NT2/D1 (cell line): ENCODE results near the gene AP1S1.
A peak's percentile ranks its signal among the peaks of the same experiment; 100 is the strongest.
"Not testable (repeated sequence)": the region's sequence is repeated elsewhere in the genome, so short reads cannot be mapped to it uniquely, and the experiment has no call there.

ENCODE experiments used
- DNase-seq: peaks from one replicate; pipeline ENCODE4 v3.0.0-alpha.2; 2011; ENCODE audit warnings: low read depth, low spot score
- H3K27me3 ChIP-seq: 2 replicates; pipeline ENCODE4 v1.6.0; 2011; ENCODE audit warnings: mild to moderate bottlenecking; ENCODE audit not compliant: insufficient read length, insufficient read depth
- H3K36me3 ChIP-seq: 2 replicates; pipeline ENCODE4 v1.6.1; 2011; ENCODE audit warnings: mild to moderate bottlenecking, low read length, mixed read lengths; ENCODE audit not compliant: insufficient read depth, insufficient read length
- H3K4me1 ChIP-seq: 2 replicates; pipeline ENCODE4 v1.5.1; 2011; ENCODE audit not compliant: insufficient read depth, insufficient read length
- H3K4me3 ChIP-seq: 2 replicates; pipeline ENCODE4 v1.5.1; 2011; ENCODE audit warnings: low read depth; ENCODE audit not compliant: insufficient read length
- H3K9ac ChIP-seq: 2 replicates; pipeline ENCODE4 v1.6.0; 2011; ENCODE audit warnings: low read depth; ENCODE audit not compliant: insufficient read length
- H3K9me3 ChIP-seq: 2 replicates; pipeline ENCODE4 v1.5.1; 2011; ENCODE audit warnings: mild to moderate bottlenecking, low read length; ENCODE audit not compliant: insufficient read depth
- SUZ12 ChIP-seq: IDR thresholded peaks from 2 replicates; pipeline ENCODE4 v1.6.1; 2011; ENCODE audit not compliant: insufficient read length, insufficient read depth; ENCODE audit errors: extremely low read depth
- YY1 ChIP-seq: IDR thresholded peaks from 2 replicates; pipeline ENCODE4 v1.6.1; 2011; ENCODE audit not compliant: insufficient read length, insufficient read depth
- ZNF274 ChIP-seq: IDR thresholded peaks from 2 replicates; pipeline ENCODE4 v1.6.1; 2011; ENCODE audit warnings: mild to moderate bottlenecking, low read depth, low read length

AP1S1 gene

DNA sequence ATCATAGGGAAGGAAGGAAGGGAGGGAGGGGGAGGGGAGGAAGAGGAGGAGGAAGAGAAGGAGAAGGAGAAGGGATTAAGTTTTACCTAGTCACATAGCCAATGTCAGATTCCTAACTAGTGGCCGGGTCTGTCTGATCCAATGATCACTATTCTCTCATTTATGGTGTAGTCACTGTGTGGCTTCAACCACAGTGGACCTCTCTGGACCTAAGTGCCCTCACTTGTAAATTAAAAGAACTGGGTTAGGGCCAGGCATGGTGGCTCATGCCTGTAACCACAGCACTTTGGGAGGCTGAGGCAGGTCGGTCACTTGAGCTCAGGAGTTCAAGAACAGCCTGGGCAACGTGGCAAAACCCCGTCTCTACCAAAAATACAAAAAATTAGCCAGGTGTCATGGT lies 34.0 kb upstream of the AP1S1 start:
- Histone ChIP-seq H3K9me3 (no peaks in the 10 kb centered on the region), H3K27me3 (no peaks in the 10 kb centered on the region), H3K4me3 (no peak overlapping the region), H3K36me3 (no peaks in the 10 kb centered on the region), H3K9ac (no peak overlapping the region), H3K4me1 (peaks cover 11% of the 10 kb centered on the region)
- TF ChIP-seq SUZ12, result no peak
- TF ChIP-seq YY1, result no peak
- DNase-seq, result no peak

DNA sequence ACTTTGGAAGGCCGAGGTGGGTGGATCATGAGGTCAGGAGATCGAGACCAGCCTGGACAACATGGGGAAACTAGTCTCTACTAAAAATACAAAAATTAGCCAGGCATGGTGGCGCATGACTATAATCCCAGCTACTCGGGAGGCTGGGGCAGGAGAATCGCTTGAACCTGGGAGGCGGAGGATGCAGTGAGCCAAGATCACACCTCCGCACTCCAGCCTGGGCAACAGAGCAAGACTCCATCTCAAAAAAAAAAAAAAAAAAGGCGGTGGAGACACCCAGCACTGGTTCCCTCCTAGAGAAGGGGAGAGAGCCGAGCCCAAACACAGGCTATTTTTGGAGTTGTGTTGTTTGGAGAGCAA lies 32.7 kb upstream of the AP1S1 start:
- H3K4me1 ChIP-seq, result peaks cover 17% of the 10 kb centered on the region

DNA sequence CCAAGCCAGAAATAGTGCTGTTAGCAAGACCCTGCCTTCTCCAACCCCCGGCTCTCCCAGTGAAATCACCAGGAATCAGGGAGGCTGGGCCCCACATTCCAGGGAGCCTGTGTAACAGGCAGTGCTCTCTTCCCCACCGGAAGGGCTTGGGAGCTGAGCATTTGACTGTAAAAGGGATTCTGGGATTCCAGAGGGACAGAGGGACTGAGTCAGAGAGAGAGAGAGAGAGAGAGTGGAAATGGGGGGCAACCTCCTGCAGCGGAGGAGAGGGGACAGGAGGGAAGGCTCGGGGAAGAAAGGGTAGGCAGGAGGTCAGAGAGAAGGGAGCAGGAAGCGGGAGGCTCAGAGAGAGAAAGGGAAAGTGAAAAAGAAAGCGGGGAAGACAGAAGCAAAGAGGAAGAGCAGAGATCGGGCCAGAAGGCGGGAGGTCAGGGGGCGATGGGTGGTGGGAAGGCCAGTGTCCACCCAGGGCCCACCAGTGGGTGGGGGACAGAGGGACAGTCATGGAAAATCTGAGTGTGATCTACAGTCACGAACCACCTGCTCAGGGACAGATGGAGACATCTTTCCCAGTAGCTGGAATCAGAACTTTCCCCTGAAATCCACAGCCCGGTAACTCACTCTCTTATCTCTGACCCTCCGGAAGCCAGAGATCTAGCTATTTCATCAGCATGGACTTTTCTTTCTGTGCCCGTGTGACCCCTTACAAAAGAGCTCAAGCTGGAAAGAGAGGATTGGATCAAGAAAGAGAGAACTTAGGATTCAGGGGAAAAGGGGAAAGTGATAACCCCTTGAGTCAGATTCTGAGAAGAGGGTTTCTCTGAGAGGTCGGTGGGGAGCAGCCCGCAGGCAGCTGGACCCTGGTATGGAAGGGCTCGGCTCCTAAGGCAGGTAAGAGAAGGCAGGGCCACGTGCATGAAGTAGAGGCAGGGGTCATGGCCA lies 32.0 kb upstream of the AP1S1 start:
- H3K4me1 ChIP-seq, result peaks cover 13% of the 10 kb centered on the region
- peaks cover 3% of the 10 kb centered on the region for H3K36me3 ChIP-seq
- TF ChIP-seq ZNF274 (no peak), YY1 (no peak), SUZ12 (no peak)
- H3K9me3 ChIP-seq, result no peaks in the 10 kb centered on the region
- peak overlapping the region; percentile 51 for H3K9ac ChIP-seq
- DNase-seq, result peak; percentile 91
- H3K27me3 ChIP-seq, result no peaks in the 10 kb centered on the region
- no peak overlapping the region for H3K4me3 ChIP-seq

More for the DNA sequence above, 32.7 kb upstream of the AP1S1 start:
- not testable (repeated sequence) for DNase-seq, H3K9me3 ChIP-seq, H3K36me3 ChIP-seq, H3K27me3 ChIP-seq, H3K4me3 ChIP-seq
- H3K9ac ChIP-seq, result peak overlapping the region; percentile 9

DNA sequence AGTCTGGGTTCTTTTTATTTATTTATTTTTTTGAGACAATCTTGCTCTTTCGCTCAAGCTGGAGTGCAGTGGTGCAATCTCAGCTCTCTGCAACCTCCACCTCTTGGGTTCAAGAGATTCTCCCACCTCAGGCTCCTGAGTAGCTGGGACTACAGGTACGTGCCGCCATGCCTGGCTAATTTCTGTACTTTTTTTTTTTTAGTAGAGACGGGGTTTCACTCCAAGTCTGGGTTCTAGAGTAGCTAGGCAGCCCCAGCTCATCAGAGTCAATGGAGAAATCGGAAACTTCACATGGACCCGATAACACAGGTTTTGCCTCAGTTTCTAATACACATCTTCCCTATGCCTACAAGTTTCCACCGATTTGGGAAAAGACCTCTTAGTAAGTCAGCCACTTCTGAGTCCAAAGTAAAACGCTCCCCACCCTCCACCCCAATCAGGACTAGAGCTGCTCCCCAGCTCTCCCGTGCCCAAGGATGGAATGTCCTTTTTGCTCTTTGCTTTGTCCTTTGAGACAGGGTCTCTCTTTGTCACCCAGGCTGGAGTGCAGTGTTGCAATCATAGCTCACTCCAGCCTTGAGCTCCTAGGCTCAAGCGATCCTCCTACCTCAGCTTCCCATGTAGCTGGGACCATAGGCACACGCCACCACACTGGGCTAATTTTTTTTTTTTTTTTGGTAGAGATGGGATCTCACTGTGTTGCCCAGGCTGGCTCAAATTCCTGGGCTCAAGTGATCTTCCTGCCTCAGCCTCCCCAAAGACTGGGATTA lies 31.2 kb upstream of the AP1S1 start:
- no peaks in the 10 kb centered on the region for H3K27me3 ChIP-seq
- peak overlapping the region; percentile 51 for H3K9ac ChIP-seq
- no peaks in the 10 kb centered on the region for H3K9me3 ChIP-seq
- no peak for TF ChIP-seq ZNF274
- no peak for TF ChIP-seq SUZ12
- no peak for TF ChIP-seq YY1
- peaks cover 7% of the 10 kb centered on the region for H3K36me3 ChIP-seq
- no peak overlapping the region for H3K4me3 ChIP-seq
- peaks cover 13% of the 10 kb centered on the region for H3K4me1 ChIP-seq
- DNase-seq, result no peak

DNA sequence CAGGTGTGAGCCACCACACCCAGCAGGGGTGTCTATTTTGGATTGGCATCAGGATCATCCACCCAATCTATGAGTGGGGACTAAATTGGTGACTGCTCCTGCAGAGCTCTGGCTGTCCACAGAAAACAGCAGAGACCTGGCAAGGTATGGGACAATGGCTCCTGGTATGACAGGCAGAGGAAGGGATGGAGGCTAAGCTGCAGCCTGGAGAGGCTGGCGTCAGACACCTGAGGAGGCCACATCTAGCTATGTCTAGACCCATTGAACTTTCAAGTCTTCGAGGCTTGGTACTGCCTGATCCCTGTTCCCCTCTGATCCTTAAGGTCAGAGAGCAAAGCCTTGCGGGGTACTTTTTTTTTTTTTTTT lies 30.6 kb upstream of the AP1S1 start:
- Histone ChIP-seq H3K9me3 (no peaks in the 10 kb centered on the region), H3K4me1 (peaks cover 13% of the 10 kb centered on the region), H3K36me3 (peaks cover 13% of the 10 kb centered on the region), H3K9ac (no peak overlapping the region), H3K4me3 (no peak overlapping the region), H3K27me3 (no peaks in the 10 kb centered on the region)
- TF ChIP-seq ZNF274, result no peak
- no peak for TF ChIP-seq YY1
- TF ChIP-seq SUZ12, result no peak
- no peak for DNase-seq

DNA sequence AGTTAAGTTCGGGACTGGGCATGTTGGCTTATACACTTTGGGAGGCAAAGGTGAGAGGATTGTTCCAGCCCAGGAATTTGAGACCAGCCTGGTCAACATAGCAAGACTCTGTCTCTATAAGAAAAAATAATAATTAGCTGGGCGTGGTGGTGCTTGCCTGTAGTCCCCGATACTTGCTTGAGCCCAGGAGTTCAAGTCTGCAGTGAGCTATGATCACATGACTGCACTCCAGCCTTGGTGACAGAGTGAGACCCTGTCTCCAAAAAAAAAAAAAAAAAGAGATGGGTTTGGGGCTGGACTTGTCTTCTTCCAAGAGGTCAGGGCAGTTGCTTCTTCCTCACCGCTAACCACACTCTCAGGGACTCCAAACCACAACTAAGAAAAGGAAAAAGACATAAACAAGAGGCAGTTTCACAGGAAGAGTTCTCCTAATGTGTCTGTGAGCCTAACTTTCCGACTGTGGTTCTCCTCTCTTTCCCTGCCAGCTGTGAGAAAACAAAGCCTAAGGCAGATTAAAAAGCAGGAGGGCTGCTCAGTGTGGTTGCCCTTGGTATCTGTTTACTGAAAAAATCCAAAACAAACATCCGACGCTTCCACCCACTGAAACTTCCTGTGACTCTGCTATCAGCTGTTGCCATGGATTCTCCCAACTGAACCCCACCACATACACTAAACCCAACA lies 29.8 kb upstream of the AP1S1 start:
- H3K27me3 ChIP-seq, result no peaks in the 10 kb centered on the region
- no peak for DNase-seq
- peaks cover 13% of the 10 kb centered on the region for H3K4me1 ChIP-seq
- TF ChIP-seq YY1, result no peak
- no peak for TF ChIP-seq ZNF274
- TF ChIP-seq SUZ12, result no peak
- no peaks in the 10 kb centered on the region for H3K9me3 ChIP-seq
- no peak overlapping the region for H3K9ac ChIP-seq
- no peak overlapping the region for H3K4me3 ChIP-seq
- H3K36me3 ChIP-seq, result peaks cover 13% of the 10 kb centered on the region

DNA sequence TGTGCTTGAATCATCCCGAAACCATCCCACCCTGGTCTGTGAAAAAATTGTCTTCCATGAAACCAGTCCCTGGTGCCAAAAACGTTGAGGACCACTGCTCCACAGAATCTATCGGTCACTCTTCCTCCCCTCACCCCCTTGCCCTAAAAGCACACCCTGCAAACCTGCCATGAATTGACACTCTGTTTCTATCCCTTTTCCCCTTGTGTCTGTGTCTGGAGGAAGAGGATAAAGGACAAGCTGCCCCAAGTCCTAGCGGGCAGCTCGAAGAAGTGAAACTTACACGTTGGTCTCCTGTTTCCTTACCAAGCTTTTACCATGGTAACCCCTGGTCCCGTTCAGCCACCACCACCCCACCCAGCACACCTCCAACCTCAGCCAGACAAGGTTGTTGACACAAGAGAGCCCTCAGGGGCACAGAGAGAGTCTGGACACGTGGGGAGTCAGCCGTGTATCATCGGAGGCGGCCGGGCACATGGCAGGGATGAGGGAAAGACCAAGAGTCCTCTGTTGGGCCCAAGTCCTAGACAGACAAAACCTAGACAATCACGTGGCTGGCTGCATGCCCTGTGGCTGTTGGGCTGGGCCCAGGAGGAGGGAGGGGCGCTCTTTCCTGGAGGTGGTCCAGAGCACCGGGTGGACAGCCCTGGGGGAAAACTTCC lies 28.2 kb upstream of the AP1S1 start:
- H3K9me3 ChIP-seq, result no peaks in the 10 kb centered on the region
- no peaks in the 10 kb centered on the region for H3K27me3 ChIP-seq
- peaks cover 22% of the 10 kb centered on the region for H3K36me3 ChIP-seq
- H3K9ac ChIP-seq, result peak overlapping the region; percentile 38
- TF ChIP-seq ZNF274 (no peak), YY1 (no peak), SUZ12 (no peak)
- peaks cover 12% of the 10 kb centered on the region for H3K4me1 ChIP-seq
- DNase-seq, result no peak
- no peak overlapping the region for H3K4me3 ChIP-seq
